ENCODE results near the gene SOCS4. TPM values are rescaled to one million over a fixed set of nuclear protein-coding genes. Genes with fewer than 3 reads are reported as not detected.

Gene SOCS4
- total and polyA plus RNA-seq, 2 of the 13 experiments (the other 11 are each of a cell fraction or from before 2014, with no cell fraction given): 4.0 to 10.0 TPM

DNA sequence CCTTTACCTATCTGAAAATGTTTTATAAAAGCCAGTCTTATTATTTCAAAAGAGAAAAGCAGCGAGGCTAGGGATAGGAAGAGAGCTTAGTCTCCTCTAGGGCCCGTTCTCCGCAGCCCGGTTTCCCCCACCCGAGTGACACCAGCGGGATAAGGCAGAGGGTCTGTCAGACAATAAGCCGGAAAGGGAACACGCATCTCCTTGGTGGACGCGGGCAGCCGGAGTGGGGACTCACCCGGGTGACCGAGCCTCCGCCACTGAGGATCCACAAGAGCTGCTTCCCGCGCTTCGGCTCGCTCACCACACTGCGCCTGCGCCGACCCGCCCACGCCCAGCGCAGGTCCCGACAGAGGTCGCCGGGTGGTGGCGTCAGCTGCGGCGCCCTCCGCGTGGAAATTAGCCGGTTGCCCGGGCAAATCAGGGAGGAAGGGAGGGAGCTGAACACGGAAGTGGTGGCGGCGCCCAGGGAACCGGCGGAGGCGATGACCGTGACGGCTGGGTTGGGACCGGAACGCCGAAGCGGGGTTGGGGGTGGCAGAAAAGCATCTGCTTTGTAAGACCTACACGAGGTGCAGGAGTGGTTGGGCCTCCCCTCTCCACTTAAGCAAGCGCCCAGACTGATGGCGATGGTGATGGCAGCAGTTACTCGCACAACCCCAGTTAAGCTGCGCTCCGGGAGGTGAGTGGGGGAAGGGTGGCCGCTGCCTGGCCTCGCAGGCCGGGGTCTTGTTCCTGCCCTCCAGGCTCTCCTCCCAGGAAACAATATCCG, at the start of gene SOCS4, which contains the start of gene WDHD1 (continued):
- TF ChIP-seq NFE2 (CRISPR knock-in tag; IDR thresholded peaks at IDR 0.05): no peak
- TF ChIP-seq, protein P1, sequence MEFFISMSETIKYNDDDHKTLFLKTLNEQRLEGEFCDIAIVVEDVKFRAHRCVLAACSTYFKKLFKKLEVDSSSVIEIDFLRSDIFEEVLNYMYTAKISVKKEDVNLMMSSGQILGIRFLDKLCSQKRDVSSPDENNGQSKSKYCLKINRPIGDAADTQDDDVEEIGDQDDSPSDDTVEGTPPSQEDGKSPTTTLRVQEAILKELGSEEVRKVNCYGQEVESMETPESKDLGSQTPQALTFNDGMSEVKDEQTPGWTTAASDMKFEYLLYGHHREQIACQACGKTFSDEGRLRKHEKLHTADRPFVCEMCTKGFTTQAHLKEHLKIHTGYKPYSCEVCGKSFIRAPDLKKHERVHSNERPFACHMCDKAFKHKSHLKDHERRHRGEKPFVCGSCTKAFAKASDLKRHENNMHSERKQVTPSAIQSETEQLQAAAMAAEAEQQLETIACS (CRISPR knock-in tag; IDR thresholded peaks at IDR 0.05): no peak
- peak; percentile 62; the same call in 1 of the 2 replicates for TF ChIP-seq EED (CRISPR knock-in tag; IDR thresholded peaks at IDR 0.05)
- no peak for TF ChIP-seq NFIB (CRISPR knock-in tag; IDR thresholded peaks at IDR 0.05; ENCODE audit: borderline replicate concordance)
- no peak for TF ChIP-seq NFE2L2 (IDR thresholded peaks at IDR 0.05; ENCODE audit: low read length)
- no peak for TF ChIP-seq ZNF546 (CRISPR knock-in tag; conservative IDR thresholded peaks at IDR 0.05)
- TF ChIP-seq TBX3 (IDR thresholded peaks at IDR 0.05; ENCODE audit: borderline replicate concordance): peak; percentile 16; the same call in 1 of the 2 replicates
- peak; percentile 83 for TF ChIP-seq PRPF4 (IDR thresholded peaks at IDR 0.05; ENCODE audit: low read depth, low read length, poor library complexity, severe bottlenecking)
- TF ChIP-seq NR2F1 (CRISPR knock-in tag; IDR thresholded peaks at IDR 0.05): peak in 1 of 2 experiments; percentile 43; a peak in 1 of 4 replicates
- TF ChIP-seq ZFP41 (CRISPR knock-in tag; IDR thresholded peaks at IDR 0.05; ENCODE audit: borderline replicate concordance): 0 out of 2 replicates have a peak, but pooled peaks have one; percentile 77
- TF ChIP-seq ZNF879 (CRISPR knock-in tag; IDR thresholded peaks at IDR 0.05): no peak
- TF ChIP-seq, protein P2, sequence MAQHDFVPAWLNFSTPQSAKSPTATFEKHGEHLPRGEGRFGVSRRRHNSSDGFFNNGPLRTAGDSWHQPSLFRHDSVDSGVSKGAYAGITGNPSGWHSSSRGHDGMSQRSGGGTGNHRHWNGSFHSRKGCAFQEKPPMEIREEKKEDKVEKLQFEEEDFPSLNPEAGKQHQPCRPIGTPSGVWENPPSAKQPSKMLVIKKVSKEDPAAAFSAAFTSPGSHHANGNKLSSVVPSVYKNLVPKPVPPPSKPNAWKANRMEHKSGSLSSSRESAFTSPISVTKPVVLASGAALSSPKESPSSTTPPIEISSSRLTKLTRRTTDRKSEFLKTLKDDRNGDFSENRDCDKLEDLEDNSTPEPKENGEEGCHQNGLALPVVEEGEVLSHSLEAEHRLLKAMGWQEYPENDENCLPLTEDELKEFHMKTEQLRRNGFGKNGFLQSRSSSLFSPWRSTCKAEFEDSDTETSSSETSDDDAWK (CRISPR knock-in tag; IDR thresholded peaks at IDR 0.05): no peak
- peak; percentile 86 for TF ChIP-seq PHF8 (CRISPR knock-in tag; IDR thresholded peaks at IDR 0.05)
- no peak for TF ChIP-seq ZNF333 (CRISPR knock-in tag; IDR thresholded peaks at IDR 0.05; ENCODE audit: borderline replicate concordance)
- TF ChIP-seq NBN (conservative IDR thresholded peaks at IDR 0.05): no peak
- TF ChIP-seq, protein P3, sequence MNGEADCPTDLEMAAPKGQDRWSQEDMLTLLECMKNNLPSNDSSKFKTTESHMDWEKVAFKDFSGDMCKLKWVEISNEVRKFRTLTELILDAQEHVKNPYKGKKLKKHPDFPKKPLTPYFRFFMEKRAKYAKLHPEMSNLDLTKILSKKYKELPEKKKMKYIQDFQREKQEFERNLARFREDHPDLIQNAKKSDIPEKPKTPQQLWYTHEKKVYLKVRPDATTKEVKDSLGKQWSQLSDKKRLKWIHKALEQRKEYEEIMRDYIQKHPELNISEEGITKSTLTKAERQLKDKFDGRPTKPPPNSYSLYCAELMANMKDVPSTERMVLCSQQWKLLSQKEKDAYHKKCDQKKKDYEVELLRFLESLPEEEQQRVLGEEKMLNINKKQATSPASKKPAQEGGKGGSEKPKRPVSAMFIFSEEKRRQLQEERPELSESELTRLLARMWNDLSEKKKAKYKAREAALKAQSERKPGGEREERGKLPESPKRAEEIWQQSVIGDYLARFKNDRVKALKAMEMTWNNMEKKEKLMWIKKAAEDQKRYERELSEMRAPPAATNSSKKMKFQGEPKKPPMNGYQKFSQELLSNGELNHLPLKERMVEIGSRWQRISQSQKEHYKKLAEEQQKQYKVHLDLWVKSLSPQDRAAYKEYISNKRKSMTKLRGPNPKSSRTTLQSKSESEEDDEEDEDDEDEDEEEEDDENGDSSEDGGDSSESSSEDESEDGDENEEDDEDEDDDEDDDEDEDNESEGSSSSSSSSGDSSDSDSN (CRISPR knock-in tag; IDR thresholded peaks at IDR 0.05): peak; percentile 93
- TF ChIP-seq LCORL (IDR thresholded peaks at IDR 0.05): no peak
- no peak for TF ChIP-seq LCORL (CRISPR knock-in tag; IDR thresholded peaks at IDR 0.05)
- no peak for TF ChIP-seq PTBP1 (IDR thresholded peaks at IDR 0.05; ENCODE audit: low read depth, low read length, poor library complexity, severe bottlenecking)
- 0 out of 2 replicates have a peak, but pooled peaks have one; percentile 24 for TF ChIP-seq ZNF660 (CRISPR knock-in tag; IDR thresholded peaks at IDR 0.05; ENCODE audit: borderline replicate concordance, low read depth)
- TF ChIP-seq KDM1A (CRISPR knock-in tag; IDR thresholded peaks at IDR 0.05): no peak
